Measurements from ENCODE around the gene EXD2.
"Not testable (repeated sequence)": the region's sequence is repeated elsewhere in the genome, so short reads cannot be mapped to it uniquely, and the experiment has no call there.

EXD2 gene

GRCh38 chr14:69191340-69192111 is at the start of gene EXD2:
EXD2 (plus strand) TSS chr14:69191498; CDS start chr14:69209471, 17,973 bp downstream.
- DNase-seq (ENCODE audit: low read depth), result peak; percentile 60

GRCh38 chr14:69141550-69141949 is 49.7 kb upstream of the EXD2 start:
- no peak for DNase-seq (ENCODE audit: low read depth)

- no peak for DNase-seq (ENCODE audit: low read depth)
Observed at GRCh38 chr14:69142101-69142500, 49.2 kb upstream of the EXD2 start.

GRCh38 chr14:69149461-69150244 is 41.6 kb upstream of the EXD2 start:
- DNase-seq (ENCODE audit: low read depth), result no peak

- DNase-seq (ENCODE audit: low read depth), result no peak
Observed at GRCh38 chr14:69151458-69152180, 39.7 kb upstream of the EXD2 start.

- DNase-seq (ENCODE audit: low read depth), result no peak
Observed at GRCh38 chr14:69152181-69152901, 39.0 kb upstream of the EXD2 start.

GRCh38 chr14:69152902-69153151 is 38.5 kb upstream of the EXD2 start, which contains the start of gene DCAF5:
DCAF5 (minus strand) TSS chr14:69153119; CDS start chr14:69152978, 141 bp downstream.
- DNase-seq (ENCODE audit: low read depth), result no peak

- DNase-seq (ENCODE audit: low read depth), result peak; percentile 78
Observed at GRCh38 chr14:69153152-69153872, 38.0 kb upstream of the EXD2 start.

GRCh38 chr14:69153873-69154270 is 37.4 kb upstream of the EXD2 start:
- no peak for DNase-seq (ENCODE audit: low read depth)

GRCh38 chr14:69154779-69155178 is 36.5 kb upstream of the EXD2 start:
- no peak for DNase-seq (ENCODE audit: low read depth)

- DNase-seq (ENCODE audit: low read depth), result no peak
Observed at GRCh38 chr14:69156224-69156623, 35.1 kb upstream of the EXD2 start.

GRCh38 chr14:69161590-69161989 is 29.7 kb upstream of the EXD2 start:
- DNase-seq (ENCODE audit: low read depth), result no peak

- not testable (repeated sequence) for DNase-seq (ENCODE audit: low read depth)
Observed at GRCh38 chr14:69165787-69166186, 25.5 kb upstream of the EXD2 start.

- DNase-seq (ENCODE audit: low read depth), result no peak
Observed at GRCh38 chr14:69170839-69171238, 20.5 kb upstream of the EXD2 start.

- DNase-seq (ENCODE audit: low read depth), result no peak
Observed at GRCh38 chr14:69171569-69171968, 19.7 kb upstream of the EXD2 start.

- DNase-seq (ENCODE audit: low read depth), result no peak
Observed at GRCh38 chr14:69175130-69175529, 16.2 kb upstream of the EXD2 start.

- no peak for DNase-seq (ENCODE audit: low read depth)
Observed at GRCh38 chr14:69181491-69181890, 9.8 kb upstream of the EXD2 start.

- DNase-seq (ENCODE audit: low read depth), result not testable (repeated sequence)
Observed at GRCh38 chr14:69182580-69182979, 8.7 kb upstream of the EXD2 start.

GRCh38 chr14:69183735-69184134 is 7.6 kb upstream of the EXD2 start:
- no peak for DNase-seq (ENCODE audit: low read depth)

GRCh38 chr14:69190191-69190590 is 1.1 kb upstream of the EXD2 start:
- no peak for DNase-seq (ENCODE audit: low read depth)

- DNase-seq (ENCODE audit: low read depth), result no peak
Observed at GRCh38 chr14:69193721-69194120, 2.4 kb downstream of the EXD2 start.

- DNase-seq (ENCODE audit: low read depth), result no peak
Observed at GRCh38 chr14:69199786-69200185, 8.5 kb downstream of the EXD2 start.
